Right lobe of liver (tissue), 6 donors: ENCODE measurements around the gene TOMM40L. TPM values are rescaled to one million over a fixed set of nuclear protein-coding genes. Genes with fewer than 3 reads are reported as not detected.
A peak's percentile ranks its signal among the peaks of the same experiment; 100 is the strongest.

Experiments used
- ATAC-seq, 4 donors: fragments of 200-7000 bp; cut with Tn5 transposase; one replicate each; pipeline ENCODE4 v1.9.1; 2020; ENCODE audit warnings: mild to moderate bottlenecking in 4 of 4, moderate library complexity in 4 of 4
- DNase-seq, 3 donors: peaks; one replicate each; pipeline ENCODE4 v3.0.0-alpha.2; 2020
- H3K27ac ChIP-seq, 3 donors: fragments of 200-600 bp; one replicate each; pipeline ENCODE4 v1.8.0; 2022
- H3K27me3 ChIP-seq, 2 donors: fragments of 200-600 bp; one replicate each; pipeline ENCODE4 v1.8.0; 2022
- H3K36me3 ChIP-seq, 4 donors: fragments of 200-600 bp; sonication (generic) in 1 of 4; one replicate each; pipeline versions ENCODE4 v1.5.1 to v1.8.0; 2017 to 2022; ENCODE audit warnings: control low read depth in 1 of 4
- H3K4me1 ChIP-seq, 4 donors: fragments of 200-600 bp; sonication (generic) in 1 of 4; one replicate each; pipeline versions ENCODE4 v1.5.1 to v1.8.0; 2017 to 2022; ENCODE audit warnings: control low read depth in 1 of 4
- H3K4me3 ChIP-seq, 3 donors: fragments of 200-600 bp; one replicate each; pipeline ENCODE4 v1.8.0; 2022
- H3K9me3 ChIP-seq, 4 donors: fragments of 200-600 bp; sonication (generic) in 1 of 4; one replicate each; pipeline versions ENCODE4 v1.5.1 to v1.8.0; 2017 to 2022; ENCODE audit warnings: control low read depth in 1 of 4
- CTCF ChIP-seq, 4 donors: fragments of 200-600 bp in 3 of 4; fragments of 450-650 bp in 1 of 4; IDR thresholded peaks; one replicate each; pipeline versions ENCODE4 v1.5.1 to v1.8.0; 2016 to 2022; ENCODE audit warnings: antibody characterized with exemption in 4 of 4, mild to moderate bottlenecking in 2 of 4
- POLR2A ChIP-seq: fragments of 450-650 bp; IDR thresholded peaks from one replicate; pipeline ENCODE4 v1.6.1; 2017; ENCODE audit warnings: antibody characterized with exemption, mild to moderate bottlenecking
- WGBS: methylation state at CpG from one replicate; pipeline ENCODE4 v1.1.6; 2018; ENCODE audit warnings: low coverage, low lambda C conversion rate; ENCODE audit not compliant: insufficient coverage; ENCODE audit errors: missing lambda C conversion rate; 5-methylcytosine and 5-hydroxymethylcytosine counted together
- intact Hi-C, 2 donors: fragments of 100-400 bp; cut with DNase I; formaldehyde crosslinking; loops; one replicate each; pipeline versions ENCODE4 v1.11.2 to v1.14.1; 2022
- total RNA-seq, 6 experiments: library from RNA; depleted of rRNA in 2 of 6; stranded (reverse); fragments of >200 nt in 2 of 6; fragmentation: NEBNext Ultra II Directional in 3 of 6; extraction: Animal tissue kit (Norgen Biotek cat#: 25700) in 3 of 6; gene quantifications; one replicate each; pipeline versions ENCODE4 v1.1.0 to v1.2.4, GENCODE V29; 2016 to 2023
- donor health status: DM: no; HTN: yes; CAD: no.
- donor health status: DM: no; HTN: no; CAD: no.
- donor health status: DM: no; HTN: no; CAD: no.
- donor health status: DM: no; HTN: yes; CAD: no.
- donor health status: DM: no; HTN: yes; CAD: no.

Gene TOMM40L
- total RNA-seq, 6 experiments from 2014 or later: 4.3 to 18.5 (median 8.1) TPM

- Histone ChIP-seq H3K4me1 (peaks cover 0 to 27% (median 14%) of the 10 kb centered on the region in 4 donors), H3K4me3 (peak overlapping the region; percentile 19 to 38 (median 23)), H3K9me3 (no peaks in the 10 kb centered on the region), H3K36me3 (peaks cover 0 to under 1% (median 0%) of the 10 kb centered on the region in 4 donors), H3K27ac (peak overlapping the region; percentile 55 to 95 (median 92)), H3K27me3 (no peaks in the 10 kb centered on the region)
- intact Hi-C loops: loop anchor here (10.0 kb wide), 2 partner anchors 176 to 186 kb away; no protein-coding TSS in a partner anchor
- DNase-seq: peak in 1 of 3 donors; percentile 30
- TF ChIP-seq CTCF (IDR thresholded peaks at IDR 0.05): no peak
- ATAC-seq: no peak
- 13% methylated on average over 7 of the region's 20 CpGs for WGBS
Observed at GRCh38 chr1:161198194-161198896, 27.5 kb upstream of the TOMM40L start.

- peak within 1 kb of the TSS; percentile 19 to 38 (median 23) for H3K4me3 ChIP-seq
- H3K27me3 ChIP-seq: no peaks in the 10 kb centered on the region
- peak in 1 of 3 donors; percentile 49 for DNase-seq
- H3K4me1 ChIP-seq: peaks cover 0 to 28% (median 11%) of the 10 kb centered on the region in 4 donors
- WGBS: 59% methylated on average over 5 of the region's 11 CpGs
- ATAC-seq: peak in 1 of 4 donors; percentile 3
- peak within 1 kb of the TSS; percentile 55 to 95 (median 92) for H3K27ac ChIP-seq
- TF ChIP-seq CTCF (IDR thresholded peaks at IDR 0.05) (no peak), POLR2A (peak; percentile 73)
- H3K9me3 ChIP-seq: no peaks in the 10 kb centered on the region
- H3K36me3 ChIP-seq: peaks cover 0 to 6% (median under 1%) of the 10 kb centered on the region in 4 donors
- intact Hi-C loops: loop anchor here (10.0 kb wide), 2 partner anchors 176 to 186 kb away; no protein-coding TSS in a partner anchor
Observed at GRCh38 chr1:161198897-161199431, 26.9 kb upstream of the TOMM40L start, which contains the start of gene ADAMTS4. Gene ADAMTS4 (minus strand): TSS chr1:161199054. CDS start chr1:161198627, 427 bp downstream.

GRCh38 chr1:161199506-161200139 lies 26.2 kb upstream of the TOMM40L start:
- DNase-seq (no peak), ATAC-seq (no peak)
- peaks cover 0 to 24% (median 8%) of the 10 kb centered on the region in 4 donors for H3K4me1 ChIP-seq
- H3K9me3 ChIP-seq: no peaks in the 10 kb centered on the region
- no peak overlapping the region for H3K4me3 ChIP-seq
- H3K36me3 ChIP-seq: peaks cover 0 to 11% (median 4%) of the 10 kb centered on the region in 4 donors
- peak overlapping the region; percentile 55 to 95 (median 92) for H3K27ac ChIP-seq
- TF ChIP-seq POLR2A: no peak
- no peak for TF ChIP-seq CTCF (IDR thresholded peaks at IDR 0.05)
- WGBS: 62% methylated on average over 5 of the region's 5 CpGs
- intact Hi-C loops: loop anchor here (10.0 kb wide), 2 partner anchors 175 to 185 kb away; no protein-coding TSS in a partner anchor
- no peaks in the 10 kb centered on the region for H3K27me3 ChIP-seq

- no peak for DNase-seq
- Histone ChIP-seq H3K27me3 (no peaks in the 10 kb centered on the region), H3K4me1 (peaks cover 0 to 24% (median 8%) of the 10 kb centered on the region in 4 donors), H3K9me3 (no peaks in the 10 kb centered on the region), H3K4me3 (no peak overlapping the region), H3K27ac (peak overlapping the region; percentile 92 to 96 (median 95)), H3K36me3 (peaks cover 0 to 14% (median 5%) of the 10 kb centered on the region in 4 donors)
- intact Hi-C loops: no loop called here
- no peak for ATAC-seq
- no peak for TF ChIP-seq CTCF (IDR thresholded peaks at IDR 0.05)
- no peak for TF ChIP-seq POLR2A
- 51% methylated on average over 4 of the region's 5 CpGs for WGBS
Observed at GRCh38 chr1:161200421-161200991, 25.4 kb upstream of the TOMM40L start.
